Thoracic aorta (tissue), 2 donors: ENCODE data around the gene MRPS11. TPM values are rescaled to one million over a fixed set of nuclear protein-coding genes. Genes with fewer than 3 reads are reported as not detected.
A peak's percentile ranks its signal among the peaks of the same experiment; 100 is the strongest.

Experiments
- ATAC-seq: fragments of 150-250 bp; one replicate; pipeline ENCODE4 v1.8.0; 2017; ENCODE audit warnings: low read depth; ENCODE audit not compliant: insufficient number of reproducible peaks, low FRiP score
- DNase-seq: peaks from one replicate; pipeline ENCODE4 v3.0.0-alpha.2; 2020; ENCODE audit warnings: low spot score
- H3K27ac ChIP-seq, 2 donors: fragments of 200-600 bp; sonication (generic); 1 replicate in 1 of 2; 2 replicates in 1 of 2; pipeline ENCODE4 v1.5.1; 2016; ENCODE audit warnings: mild to moderate bottlenecking in 2 of 2, moderate library complexity in 2 of 2
- H3K27me3 ChIP-seq: fragments of 200-600 bp; sonication (generic); replicated peaks from 2 replicates; pipeline ENCODE4 v1.6.0; 2016; ENCODE audit warnings: mild to moderate bottlenecking; ENCODE audit not compliant: insufficient read depth
- H3K36me3 ChIP-seq: fragments of 200-600 bp; sonication (generic); one replicate; pipeline ENCODE4 v1.5.1; 2016
- H3K4me1 ChIP-seq, 2 donors: fragments of 200-600 bp; sonication (generic); 1 replicate in 1 of 2; 2 replicates in 1 of 2; pipeline versions ENCODE4 v1.5.1 to v1.6.0; 2016; ENCODE audit warnings: low read depth in 2 of 2, mild to moderate bottlenecking in 1 of 2; ENCODE audit not compliant: control insufficient read depth in 1 of 2
- H3K4me3 ChIP-seq: fragments of 200-600 bp; sonication (generic); 2 replicates; pipeline ENCODE4 v1.5.1; 2016; ENCODE audit warnings: mild to moderate bottlenecking
- H3K9me3 ChIP-seq: fragments of 200-600 bp; sonication (generic); 2 replicates; pipeline ENCODE4 v1.5.1; 2016
- total RNA-seq, 2 donors: library from RNA; depleted of rRNA; stranded (reverse); fragments of >200 nt; gene quantifications; one replicate each; pipeline versions ENCODE4 v1.1.0 to v1.2.3, GENCODE V29; 2016
- TF ChIP-seq, protein P1 (sequence below): fragments of 200-600 bp; sonication (generic); IDR thresholded peaks from one replicate; pipeline ENCODE4 v1.5.1; 2019; ENCODE audit warnings: antibody characterized with exemption

The MRPS11 gene
- total RNA-seq, result 10 to 100 TPM in 1 of 2 donors, 1 to 10 TPM in 1; 8.5 to 37.9 TPM

DNA sequence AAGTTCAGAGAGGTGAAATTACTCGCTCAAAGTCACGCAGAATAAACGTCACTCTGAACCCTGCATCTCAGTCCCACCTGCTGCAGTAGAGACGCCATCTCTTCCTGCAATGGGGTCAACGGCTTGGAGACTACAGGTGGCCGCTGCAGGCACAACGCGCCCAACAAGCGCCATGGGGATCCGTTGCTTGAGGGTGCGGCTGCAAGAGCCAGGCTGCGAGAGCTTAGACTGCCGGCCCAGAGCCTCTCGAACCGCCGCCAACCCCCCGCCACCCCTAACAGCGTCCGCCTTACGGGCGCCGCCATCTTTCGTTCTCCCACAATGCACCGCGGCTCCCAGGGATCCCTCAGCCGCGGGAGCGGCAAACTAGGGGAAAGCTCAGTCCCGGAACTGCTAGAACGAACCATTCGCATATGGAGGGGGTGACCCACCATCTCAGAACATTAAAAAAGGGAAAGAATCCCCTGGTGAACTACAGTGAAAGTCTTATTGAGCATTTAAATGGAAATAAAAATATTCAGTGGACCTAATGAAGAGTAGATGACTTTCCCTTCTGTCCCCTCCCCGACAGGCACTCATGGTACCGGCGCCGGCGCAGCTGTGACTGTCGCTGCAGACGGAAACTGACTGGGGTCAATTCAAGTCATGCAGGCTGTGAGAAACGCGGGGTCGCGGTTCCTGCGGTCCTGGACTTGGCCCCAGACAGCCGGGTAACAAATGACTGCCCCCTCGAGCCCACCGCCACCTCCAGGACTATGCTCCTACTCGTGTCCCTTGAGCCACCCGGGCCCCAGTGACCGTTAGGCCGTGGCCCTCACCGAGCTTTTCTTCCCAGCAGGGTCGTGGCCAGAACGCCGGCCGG, at the start of gene MRPS11, which contains the start of gene MRPL46:
TSS of gene MRPS11 (plus strand) at position 636 of the 862 bp plus-strand sequence. CDS start at position 646, 10 bp downstream.
TSS of gene MRPL46 (minus strand) at position 316 of the 862 bp plus-strand sequence. CDS start at position 305, 11 bp downstream.
- peak within 1 kb of the TSS; percentile 79 for H3K4me3 ChIP-seq
- no peaks in the 10 kb centered on the region for H3K27me3 ChIP-seq
- ATAC-seq (peak; percentile 97), DNase-seq (peak; percentile 51)
- H3K9me3 ChIP-seq, result no peaks in the 10 kb centered on the region
- peaks cover 8% of the 10 kb centered on the region for H3K36me3 ChIP-seq
- peak within 1 kb of the TSS; percentile 66 to 88 for H3K27ac ChIP-seq
- TF ChIP-seq, protein P1, sequence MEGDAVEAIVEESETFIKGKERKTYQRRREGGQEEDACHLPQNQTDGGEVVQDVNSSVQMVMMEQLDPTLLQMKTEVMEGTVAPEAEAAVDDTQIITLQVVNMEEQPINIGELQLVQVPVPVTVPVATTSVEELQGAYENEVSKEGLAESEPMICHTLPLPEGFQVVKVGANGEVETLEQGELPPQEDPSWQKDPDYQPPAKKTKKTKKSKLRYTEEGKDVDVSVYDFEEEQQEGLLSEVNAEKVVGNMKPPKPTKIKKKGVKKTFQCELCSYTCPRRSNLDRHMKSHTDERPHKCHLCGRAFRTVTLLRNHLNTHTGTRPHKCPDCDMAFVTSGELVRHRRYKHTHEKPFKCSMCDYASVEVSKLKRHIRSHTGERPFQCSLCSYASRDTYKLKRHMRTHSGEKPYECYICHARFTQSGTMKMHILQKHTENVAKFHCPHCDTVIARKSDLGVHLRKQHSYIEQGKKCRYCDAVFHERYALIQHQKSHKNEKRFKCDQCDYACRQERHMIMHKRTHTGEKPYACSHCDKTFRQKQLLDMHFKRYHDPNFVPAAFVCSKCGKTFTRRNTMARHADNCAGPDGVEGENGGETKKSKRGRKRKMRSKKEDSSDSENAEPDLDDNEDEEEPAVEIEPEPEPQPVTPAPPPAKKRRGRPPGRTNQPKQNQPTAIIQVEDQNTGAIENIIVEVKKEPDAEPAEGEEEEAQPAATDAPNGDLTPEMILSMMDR, result no peak
- peaks cover 12 to 22% of the 10 kb centered on the region in 2 donors for H3K4me1 ChIP-seq

DNA sequence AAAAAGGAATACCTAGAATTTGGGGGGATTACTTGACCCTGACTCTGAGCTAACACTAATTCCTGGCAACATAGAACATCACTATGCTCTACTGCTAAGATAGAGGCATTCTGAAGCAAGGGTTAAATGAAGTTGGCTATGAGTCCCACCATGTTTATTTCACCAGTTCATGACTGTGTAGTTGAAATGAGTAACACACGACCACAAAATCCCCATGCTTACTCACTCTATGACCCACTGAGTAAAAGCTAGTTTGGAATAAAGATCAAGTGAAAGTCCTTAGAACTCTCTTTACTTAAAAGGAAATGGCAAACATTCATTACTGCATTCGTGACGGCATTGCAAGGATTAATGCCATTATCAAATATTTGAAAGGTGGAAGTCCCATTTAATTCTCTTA, 47.7 kb upstream of the MRPS11 start:
- DNase-seq (no peak), ATAC-seq (no peak)
- no peaks in the 10 kb centered on the region for H3K9me3 ChIP-seq
- TF ChIP-seq, protein P1, result no peak
- H3K4me1 ChIP-seq, result no peaks in the 10 kb centered on the region
- no peak overlapping the region for H3K27ac ChIP-seq
- no peak overlapping the region for H3K4me3 ChIP-seq
- no peaks in the 10 kb centered on the region for H3K36me3 ChIP-seq
- H3K27me3 ChIP-seq, result no peaks in the 10 kb centered on the region

DNA sequence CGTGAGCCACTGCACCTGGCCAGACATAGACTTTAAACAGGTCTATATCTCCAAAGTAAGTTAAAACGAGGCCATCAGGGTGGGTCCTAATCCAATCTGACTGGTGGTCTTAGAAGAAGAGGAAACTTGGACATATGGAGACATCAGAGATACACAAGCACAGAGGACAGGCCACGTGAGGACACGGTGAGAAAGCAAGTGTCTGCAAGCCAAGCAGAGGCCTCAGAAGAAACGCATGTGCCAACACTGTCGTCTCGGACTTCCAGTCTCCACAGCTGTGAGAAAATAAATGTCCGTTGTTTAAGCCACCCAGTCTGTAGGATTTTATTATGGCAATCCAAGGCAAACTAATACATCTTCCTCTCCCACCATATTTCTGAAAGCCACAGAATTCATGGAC, 44.2 kb upstream of the MRPS11 start:
- ATAC-seq (no peak), DNase-seq (no peak)
- Histone ChIP-seq H3K27ac (no peak overlapping the region), H3K4me3 (no peak overlapping the region), H3K9me3 (no peaks in the 10 kb centered on the region), H3K27me3 (no peaks in the 10 kb centered on the region), H3K4me1 (no peaks in the 10 kb centered on the region), H3K36me3 (no peaks in the 10 kb centered on the region)
- TF ChIP-seq, protein P1, result no peak

DNA sequence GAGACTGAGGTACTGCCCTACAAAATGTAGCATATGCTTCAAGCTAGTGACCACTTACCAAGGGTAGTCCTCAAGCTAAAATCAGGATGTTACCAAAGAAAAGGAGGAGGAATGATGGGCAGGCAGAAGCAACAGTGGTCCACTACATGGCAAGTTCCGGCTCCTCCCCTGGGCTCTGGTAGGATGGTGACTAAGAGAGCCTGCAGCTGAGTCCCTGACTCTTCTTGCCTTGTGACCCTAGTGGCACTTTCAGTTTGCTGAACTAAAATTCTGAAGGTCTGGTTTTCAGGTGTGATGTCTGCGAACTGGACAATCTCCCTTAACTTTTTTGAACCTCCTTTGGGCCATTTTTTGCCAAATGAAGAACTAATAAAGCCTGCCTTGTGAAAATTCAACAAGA, 41.2 kb upstream of the MRPS11 start:
- Histone ChIP-seq H3K9me3 (no peaks in the 10 kb centered on the region), H3K4me1 (no peaks in the 10 kb centered on the region), H3K4me3 (no peak overlapping the region), H3K27me3 (no peaks in the 10 kb centered on the region), H3K36me3 (no peaks in the 10 kb centered on the region), H3K27ac (no peak overlapping the region)
- DNase-seq (no peak), ATAC-seq (no peak)
- TF ChIP-seq, protein P1, result no peak

DNA sequence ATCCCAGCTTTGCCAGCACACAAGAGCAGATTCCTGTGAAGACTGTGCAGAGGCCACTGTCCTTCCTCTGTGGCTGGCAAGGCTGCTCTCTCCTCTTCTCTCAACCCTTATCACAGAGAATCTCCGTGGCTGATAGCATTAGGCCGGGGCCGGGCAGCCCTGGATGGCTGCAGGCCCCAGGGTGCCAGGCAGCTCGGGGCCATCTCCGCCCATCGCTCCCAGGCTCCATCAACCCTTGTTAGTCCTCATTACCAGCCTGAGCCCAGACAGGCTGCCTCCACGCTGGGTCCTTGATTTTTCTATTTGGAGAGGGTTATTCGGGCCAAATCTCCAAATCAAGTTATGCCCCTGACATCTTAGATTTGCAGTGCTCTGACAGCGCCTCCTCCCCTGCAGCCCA, 39.5 kb upstream of the MRPS11 start:
- H3K4me1 ChIP-seq, result no peaks in the 10 kb centered on the region
- no peaks in the 10 kb centered on the region for H3K9me3 ChIP-seq
- no peak overlapping the region for H3K27ac ChIP-seq
- DNase-seq (no peak), ATAC-seq (no peak)
- H3K36me3 ChIP-seq, result no peaks in the 10 kb centered on the region
- H3K27me3 ChIP-seq, result no peaks in the 10 kb centered on the region
- no peak overlapping the region for H3K4me3 ChIP-seq
- TF ChIP-seq, protein P1, result no peak
